ENCODE results near the gene CXADR.
"Not testable (repeated sequence)": the region's sequence is repeated elsewhere in the genome, so short reads cannot be mapped to it uniquely, and the experiment has no call there.

Gene CXADR

DNA sequence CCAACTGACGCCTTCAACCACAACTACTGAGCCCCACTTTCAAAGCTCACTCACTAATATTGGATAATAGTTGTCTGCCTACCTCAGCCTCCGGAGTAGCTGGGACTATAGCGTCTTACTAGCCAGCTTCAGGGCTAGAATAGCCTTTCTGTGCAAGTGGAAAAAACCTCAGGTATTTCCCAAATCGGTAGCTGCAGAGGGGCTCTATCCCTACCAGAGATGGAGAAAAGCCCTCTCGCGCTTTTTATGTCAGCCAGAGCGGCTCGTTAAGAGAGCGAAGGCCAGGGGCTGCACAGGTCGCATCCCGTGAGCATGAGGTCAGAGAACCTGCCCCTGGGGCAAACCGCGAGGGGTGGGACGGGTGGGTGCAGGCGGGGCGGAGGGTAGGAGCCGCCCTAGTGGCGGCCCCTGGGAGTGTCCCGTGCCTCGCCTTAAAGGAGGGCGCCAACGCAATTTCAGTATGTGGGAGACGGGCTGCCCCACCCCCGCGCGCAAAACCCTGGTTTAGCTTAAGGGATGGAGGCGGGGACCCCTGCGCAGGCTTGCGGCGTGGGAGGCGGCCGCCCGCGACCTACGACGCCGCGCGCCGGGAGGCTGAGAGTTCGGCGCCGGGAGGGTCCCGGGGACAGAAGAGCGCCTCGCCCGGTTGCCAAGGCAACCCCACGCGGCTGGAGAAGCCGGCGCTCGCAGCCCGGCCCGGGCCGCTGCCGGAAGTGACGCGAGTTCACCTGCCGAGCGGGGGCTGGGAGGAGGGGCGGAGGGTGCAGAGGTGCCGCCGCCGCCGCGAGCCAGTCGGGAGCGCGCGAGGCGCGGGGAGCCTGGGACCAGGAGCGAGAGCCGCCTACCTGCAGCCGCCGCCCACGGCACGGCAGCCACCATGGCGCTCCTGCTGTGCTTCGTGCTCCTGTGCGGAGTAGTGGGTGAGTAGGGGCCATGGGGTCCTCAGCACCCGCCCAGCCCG, at the start of gene CXADR:
Gene CXADR, plus strand, starts transcription at position 791 of the 961 bp plus-strand sequence. Its CDS starts 87 bp downstream, at position 878.
- DNase-seq (ENCODE audit: low read depth), result peak; percentile 36

DNA sequence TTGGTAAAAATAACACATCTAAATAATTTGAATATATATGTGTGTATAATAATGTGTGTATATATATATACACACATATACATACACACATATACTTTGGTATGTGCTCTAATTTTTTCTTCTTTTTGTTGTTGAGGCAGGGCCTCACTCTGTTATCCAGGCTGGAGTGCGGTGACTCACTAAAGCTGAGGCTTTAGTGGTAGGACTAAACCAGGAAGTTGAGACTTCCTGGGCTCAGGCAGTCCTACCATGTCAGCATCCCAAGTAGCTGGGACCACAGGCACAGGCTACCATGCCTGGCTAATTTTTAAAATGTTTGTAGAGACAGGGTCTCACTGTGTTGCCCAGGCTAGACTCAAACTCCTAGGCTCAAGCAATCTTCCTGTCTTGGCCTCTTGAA, 46.7 kb upstream of the CXADR start:
- DNase-seq (ENCODE audit: low read depth), result no peak

DNA sequence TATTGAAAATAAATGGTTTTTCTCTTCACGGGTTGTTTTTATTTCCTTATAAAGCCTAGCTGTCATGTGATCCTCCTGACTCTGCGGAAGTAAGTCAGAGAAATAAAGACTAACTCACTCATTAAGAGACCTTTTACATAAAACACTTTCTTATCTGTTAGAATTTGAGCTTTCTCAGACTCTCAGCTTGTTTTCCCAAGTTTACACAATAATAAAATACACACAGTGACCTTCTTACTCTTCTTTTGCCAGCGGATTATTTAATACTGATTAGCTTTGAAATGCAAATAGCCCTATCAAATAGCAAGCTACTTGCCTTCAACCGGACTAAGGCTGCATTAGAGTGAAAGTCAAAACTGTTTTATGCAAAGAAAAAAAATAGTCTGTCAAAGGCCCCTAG, 45.5 kb upstream of the CXADR start:
- DNase-seq (ENCODE audit: low read depth), result no peak

DNA sequence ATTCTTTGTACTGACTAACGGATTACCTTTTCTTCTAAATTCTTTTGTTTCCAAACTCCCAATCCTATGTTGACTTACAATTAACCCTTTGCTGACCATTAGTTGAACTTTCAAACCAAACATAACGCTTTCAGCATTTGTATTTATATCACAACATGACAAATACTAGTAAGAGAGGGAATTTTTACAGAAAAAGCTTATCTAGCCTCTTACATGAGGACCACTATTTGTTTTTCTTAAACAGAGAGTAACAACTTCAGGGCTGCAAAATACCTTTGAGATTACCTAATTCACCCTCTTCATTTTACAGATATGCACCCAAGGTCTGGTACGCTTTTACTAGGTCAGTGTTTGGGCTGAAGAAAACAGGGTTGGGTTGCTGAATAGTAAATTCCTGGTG, 45.0 kb upstream of the CXADR start:
- no peak for DNase-seq (ENCODE audit: low read depth)

DNA sequence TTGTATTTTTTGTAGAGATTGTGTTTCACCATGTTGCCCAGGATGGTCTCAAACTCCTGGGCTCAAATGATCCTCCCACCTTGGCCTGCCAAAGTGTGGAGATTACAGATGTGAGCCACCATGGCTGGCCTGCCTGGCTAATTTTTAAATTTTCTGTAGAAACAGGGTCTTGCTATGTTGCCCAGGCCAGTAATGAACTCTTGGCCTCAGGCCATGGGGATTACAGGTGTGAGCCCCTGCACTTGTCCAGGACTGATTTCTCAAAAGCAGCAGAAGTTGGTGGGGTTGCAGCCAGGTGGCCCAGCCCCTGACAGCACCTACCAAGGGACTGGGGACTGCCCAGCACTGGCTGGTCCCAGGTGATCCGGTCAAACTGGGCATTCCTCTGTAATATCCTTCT, 44.1 kb upstream of the CXADR start:
- no peak for DNase-seq (ENCODE audit: low read depth)

DNA sequence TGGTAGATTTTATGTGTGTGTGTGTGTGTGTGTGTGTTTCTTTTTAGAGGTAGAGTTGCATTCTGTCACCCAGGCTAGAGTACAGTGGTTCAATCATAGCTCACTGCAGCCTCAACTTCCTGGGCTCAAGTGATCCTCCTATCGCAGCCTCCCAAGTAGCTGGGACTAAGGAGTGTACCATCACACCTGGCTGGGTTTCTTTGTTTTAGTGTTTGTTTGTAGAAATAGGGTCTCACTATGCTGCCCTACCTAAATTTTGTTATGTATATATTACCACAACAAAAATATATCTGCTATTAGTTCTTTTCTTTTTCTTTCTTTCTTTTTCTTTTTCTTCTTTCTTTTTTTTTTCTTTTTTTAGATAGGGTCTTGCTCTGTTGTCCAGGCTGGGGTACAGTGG, 43.1 kb upstream of the CXADR start:
- no peak for DNase-seq (ENCODE audit: low read depth)

DNA sequence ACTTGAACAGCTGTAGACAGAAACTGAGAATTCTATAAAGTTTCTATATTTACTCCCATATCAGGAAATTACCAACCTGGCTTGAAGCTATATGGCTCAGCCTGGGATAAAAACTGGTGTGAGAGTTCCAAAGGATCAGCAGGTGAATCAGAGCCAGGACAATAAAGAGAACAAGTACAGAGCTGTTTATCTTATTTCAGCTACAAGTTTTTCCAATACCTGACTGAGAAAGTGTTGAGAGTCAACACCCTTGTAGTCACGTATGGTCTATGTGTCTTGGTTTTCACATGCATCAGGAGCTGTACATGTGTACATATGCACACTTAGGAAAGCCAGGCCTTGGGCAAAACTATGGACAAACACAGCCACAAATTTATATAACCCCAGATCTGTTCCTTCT, 40.7 kb upstream of the CXADR start:
- DNase-seq (ENCODE audit: low read depth), result no peak

DNA sequence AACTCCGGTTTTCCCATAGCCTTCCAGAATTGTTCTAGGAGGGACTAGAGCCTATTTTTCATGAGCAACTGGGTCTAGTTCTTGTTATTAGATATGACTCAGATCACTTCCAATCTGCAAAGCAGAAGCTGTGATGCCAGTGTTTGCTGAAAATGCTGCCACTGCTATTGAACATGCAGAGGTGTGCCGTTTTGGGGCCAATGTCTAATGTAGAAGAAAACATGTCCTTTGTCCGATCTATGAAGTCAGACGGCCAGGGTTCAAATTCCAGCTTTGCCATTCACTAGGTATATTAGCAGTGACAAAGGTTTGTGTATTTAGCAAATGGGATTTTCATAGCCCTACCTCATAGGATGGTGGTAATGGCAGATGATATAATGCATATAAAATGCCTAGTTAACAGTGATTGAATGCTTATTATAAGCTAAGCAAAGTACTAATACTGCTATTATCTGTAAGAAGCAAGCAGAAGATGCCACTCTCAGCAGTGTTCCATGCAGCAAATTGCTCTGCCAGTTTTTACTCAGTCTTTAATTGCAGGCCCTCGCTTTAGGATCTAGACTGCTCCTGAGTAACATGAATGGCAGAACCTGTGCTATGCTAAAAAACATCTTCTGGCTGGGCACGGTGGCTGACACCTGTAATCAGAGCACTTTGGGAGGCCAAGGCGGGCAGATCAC, 40.1 kb upstream of the CXADR start:
- DNase-seq (ENCODE audit: low read depth), result no peak

DNA sequence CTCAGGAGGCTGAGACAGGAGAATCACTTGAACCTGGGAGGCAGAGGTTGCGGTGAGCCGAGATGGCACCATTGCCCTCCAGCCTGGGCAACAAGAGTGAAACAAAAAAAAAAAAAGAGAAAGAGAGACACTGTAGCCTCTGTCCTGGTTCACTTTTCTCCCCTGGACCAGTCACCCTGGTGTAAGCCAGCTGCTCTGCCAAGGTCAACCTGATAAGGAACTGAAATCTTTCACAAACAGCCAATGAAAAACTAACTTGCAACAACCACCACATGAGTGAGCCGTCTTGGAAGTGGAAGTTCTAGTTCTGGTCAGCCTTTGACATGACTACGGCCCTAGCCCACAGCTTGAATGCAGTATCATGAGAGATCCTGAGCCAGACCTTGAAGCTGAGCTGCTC, 36.8 kb upstream of the CXADR start:
- no peak for DNase-seq (ENCODE audit: low read depth)

DNA sequence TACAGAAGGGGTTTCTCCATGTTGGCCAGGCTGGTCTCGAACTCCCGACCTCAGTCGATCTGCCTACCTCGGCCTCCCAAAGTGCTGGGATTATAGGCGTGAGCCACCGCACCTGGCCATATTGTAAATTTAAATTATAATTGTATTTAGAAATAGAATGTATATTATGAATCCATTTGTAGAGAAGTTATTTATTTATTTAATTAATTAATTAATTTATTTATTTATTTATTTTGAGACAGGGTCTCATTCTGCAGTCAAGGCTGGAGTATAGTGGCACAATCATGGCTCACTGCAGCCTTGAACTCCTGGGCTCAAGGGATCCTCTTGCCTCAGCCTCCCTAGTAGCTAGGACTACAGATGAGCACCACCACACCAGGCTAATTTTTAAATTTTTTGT, 34.7 kb upstream of the CXADR start:
- DNase-seq (ENCODE audit: low read depth), result not testable (repeated sequence)

DNA sequence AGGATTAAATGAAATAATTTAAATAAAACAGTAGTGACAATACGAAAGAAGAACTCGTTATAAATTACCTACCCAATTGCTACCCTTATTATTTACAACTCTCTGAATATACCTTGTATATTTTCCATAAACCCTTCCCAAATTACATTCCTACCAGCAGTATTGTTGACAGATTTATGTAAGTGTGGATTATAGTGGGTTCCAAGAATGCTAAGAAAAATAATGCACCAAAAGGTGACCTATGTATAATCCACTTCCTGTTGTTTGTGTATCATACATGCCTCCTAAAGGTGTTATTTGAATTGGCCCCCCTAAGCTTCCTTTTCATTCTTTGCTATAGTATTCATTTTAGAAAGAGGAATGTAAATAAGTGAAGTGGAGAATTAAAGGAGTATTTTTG, 33.2 kb upstream of the CXADR start:
- no peak for DNase-seq (ENCODE audit: low read depth)

DNA sequence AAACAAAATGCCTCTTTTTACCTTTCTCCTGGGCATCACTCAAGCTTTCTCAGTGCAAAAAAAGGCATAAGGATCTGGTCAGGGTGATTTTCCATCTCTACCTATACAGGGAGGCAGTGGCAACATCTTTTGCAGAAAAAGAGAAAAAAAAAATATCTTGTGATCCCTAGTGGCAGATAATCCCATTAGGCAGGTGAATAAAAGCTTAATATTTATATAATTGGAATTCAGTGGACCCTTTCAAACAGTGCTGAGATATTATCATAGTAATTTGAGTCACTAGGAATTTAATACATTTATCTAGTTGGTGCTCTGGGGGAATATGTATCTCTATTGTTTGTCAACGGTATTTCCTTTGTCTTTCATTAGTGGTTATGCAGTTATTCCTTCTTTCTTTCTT, 29.9 kb upstream of the CXADR start:
- no peak for DNase-seq (ENCODE audit: low read depth)

DNA sequence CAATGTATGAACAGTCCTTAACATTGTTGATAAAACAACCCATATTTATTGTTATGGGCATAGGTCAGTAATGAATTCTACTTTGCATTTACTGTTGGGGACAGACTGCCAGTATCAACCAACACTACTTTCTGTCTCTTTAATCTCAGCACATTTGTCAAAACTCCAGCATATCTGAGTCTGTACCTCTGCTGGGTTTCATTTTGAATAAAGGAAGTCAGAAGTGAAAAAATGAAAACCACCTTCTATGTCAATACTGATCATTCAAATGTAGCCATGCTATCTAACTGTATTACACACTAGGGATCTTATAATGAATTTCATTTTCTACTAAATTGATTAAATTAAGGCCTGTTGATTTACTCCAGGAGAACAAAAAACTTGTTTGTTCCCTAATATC, 24.2 kb upstream of the CXADR start:
- DNase-seq (ENCODE audit: low read depth), result no peak

DNA sequence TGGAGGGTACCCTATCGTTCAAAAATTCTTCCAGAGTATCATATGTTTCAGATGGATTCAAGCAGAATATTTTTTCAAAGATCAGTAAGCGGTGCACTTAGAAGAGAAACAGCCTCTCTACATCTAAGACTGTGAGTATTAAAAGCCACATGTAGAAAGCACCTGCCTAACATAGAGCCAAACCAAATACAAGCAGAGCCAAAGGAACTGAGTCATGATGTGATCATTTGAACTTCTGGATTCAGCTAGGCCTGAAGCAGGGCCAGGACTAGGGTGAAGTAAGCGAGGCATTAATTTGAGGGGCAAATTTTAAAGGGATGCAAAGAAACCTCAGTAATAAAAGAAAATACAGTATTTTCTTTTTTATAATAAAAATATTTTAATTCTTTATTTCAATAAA, 23.3 kb upstream of the CXADR start:
- not testable (repeated sequence) for DNase-seq (ENCODE audit: low read depth)

DNA sequence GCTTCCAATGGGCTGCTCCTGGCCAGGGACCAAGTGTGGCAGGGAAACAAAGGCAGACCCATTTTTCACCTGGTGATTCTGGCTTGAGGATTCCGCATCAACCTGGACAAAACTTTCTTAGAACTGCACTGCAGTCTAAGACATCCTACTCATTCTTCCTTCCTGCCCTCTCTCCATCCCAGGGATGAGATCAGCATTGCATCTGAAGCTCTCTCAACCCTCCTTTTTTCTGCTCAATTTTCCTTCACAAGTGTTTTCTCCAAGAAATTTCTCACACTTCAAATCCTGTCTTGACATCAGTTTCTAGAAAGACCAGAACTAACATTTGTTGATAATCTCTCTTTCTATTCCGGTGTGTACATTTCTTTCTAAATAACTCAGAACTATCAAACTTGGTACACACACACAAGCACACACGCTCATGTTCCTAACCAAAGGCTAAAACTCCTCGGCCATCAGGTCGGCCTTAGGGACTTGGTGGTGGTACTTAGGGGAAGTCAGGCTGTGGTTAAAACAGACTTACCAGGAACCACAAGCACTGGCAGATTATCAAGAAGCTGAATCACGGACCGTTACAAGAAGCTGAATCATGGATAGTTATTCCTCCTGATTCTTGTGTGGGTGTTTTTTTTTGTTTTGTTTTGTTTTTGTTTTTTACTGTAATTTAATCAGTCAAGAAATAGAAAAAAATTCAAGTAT, 21.0 kb upstream of the CXADR start:
- no peak for DNase-seq (ENCODE audit: low read depth)

DNA sequence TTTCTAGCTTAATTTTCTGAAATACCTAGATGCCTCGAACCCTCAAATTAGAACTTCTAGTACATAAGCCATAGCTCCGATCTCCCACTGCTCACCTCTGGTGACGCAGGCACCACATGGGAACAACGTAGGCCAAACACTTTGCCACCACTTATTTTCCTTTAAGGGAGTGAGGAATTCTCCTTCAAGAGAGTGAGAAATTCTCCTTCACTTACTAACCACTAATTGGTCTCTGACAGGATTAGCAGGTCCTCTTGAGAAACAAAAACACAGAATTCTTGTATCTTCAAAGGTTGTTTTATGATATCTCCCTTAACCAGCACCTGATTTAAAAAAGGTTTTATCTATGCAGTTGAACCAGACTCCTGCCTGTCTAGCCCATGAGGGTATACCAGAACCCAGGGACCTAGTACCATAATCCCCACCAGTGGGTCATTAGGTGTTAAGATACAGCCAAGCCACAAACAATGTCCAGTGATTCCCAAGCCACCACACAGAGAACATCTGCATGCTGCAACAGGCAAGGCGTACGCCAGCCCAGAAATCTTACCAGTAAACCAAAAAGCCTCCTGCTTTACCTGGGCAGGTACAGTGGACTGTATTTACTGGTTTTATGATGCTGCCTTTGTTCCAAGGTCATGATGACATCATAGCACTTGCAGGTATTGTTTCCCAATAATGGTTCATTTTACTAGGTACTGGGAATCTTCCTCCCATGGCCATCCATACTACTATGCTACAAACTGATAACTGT, 20.3 kb upstream of the CXADR start:
- DNase-seq (ENCODE audit: low read depth), result no peak

DNA sequence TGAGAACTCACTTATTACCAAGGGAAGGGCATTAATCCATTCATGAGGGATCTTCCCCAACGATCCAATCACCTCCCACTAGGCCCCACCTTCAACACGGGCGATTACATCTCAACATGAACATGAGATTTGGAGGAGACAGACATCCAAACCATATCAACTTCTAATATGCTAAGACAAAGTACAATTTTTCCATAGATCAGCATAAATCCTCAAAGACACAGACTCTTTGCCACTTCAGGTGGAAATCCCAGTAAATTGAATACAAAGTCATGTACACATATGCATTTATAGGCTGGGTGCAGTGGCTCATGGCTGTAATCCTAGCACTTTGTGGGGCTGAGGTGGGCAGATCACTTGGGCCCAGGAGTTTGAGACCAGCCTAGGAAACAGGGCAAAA, 18.8 kb upstream of the CXADR start:
- no peak for DNase-seq (ENCODE audit: low read depth)

DNA sequence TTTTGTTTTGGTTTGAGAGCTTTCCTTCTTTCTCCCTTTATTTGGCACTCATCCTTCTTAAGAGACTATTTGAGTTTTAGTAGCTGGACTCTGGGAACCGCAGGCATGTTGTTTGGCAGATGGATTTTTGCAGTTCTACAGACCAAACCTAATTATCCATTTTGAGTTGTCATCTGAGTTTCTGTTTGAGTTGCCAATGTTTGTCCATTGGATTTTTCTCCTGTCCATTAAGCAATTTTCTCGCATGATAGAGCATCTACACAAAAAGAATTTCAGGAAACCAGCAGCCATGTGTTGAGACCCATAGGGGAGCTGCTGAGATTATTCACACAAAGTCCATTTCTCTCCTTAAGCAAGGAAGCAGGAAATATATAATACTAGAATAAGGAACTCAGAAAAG, 17.2 kb upstream of the CXADR start:
- no peak for DNase-seq (ENCODE audit: low read depth)

DNA sequence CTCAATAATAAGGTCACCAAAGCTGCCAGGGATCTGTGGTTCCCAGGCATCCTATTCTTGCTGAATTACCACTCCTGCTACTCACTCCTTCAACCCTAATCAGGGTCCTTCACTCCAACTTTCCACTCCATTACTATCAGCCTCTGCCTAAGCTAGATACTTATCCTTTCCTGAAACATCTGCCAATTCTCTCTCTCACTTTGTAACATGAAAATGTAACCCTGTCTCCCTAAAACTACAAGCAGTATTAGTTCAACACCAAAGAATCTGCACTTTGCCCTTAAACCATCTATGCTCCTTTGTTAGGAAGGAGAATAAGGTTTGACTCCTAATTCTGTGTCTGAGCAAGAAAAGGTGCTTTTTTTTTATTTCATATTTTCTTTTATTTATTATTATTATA, 15.5 kb upstream of the CXADR start:
- DNase-seq (ENCODE audit: low read depth), result no peak

DNA sequence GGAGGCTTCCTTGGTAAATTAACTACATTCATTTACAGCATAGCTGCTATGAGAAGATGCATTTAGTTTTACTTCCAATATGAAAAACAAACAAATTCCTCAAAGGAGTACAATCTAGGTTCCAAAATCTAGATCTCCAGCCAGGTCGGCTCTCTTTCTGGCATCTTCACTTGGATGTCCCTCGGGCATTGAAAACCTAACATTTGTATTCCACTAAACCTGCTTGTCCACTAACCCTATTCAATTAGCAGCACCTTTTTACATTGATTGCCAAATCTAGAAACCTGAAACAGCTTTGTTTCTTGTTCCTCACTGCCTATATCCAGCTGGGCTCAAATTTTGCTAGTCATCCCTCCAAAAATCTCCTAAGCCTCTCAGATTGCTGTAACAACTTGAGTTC, 14.3 kb upstream of the CXADR start:
- DNase-seq (ENCODE audit: low read depth), result no peak

DNA sequence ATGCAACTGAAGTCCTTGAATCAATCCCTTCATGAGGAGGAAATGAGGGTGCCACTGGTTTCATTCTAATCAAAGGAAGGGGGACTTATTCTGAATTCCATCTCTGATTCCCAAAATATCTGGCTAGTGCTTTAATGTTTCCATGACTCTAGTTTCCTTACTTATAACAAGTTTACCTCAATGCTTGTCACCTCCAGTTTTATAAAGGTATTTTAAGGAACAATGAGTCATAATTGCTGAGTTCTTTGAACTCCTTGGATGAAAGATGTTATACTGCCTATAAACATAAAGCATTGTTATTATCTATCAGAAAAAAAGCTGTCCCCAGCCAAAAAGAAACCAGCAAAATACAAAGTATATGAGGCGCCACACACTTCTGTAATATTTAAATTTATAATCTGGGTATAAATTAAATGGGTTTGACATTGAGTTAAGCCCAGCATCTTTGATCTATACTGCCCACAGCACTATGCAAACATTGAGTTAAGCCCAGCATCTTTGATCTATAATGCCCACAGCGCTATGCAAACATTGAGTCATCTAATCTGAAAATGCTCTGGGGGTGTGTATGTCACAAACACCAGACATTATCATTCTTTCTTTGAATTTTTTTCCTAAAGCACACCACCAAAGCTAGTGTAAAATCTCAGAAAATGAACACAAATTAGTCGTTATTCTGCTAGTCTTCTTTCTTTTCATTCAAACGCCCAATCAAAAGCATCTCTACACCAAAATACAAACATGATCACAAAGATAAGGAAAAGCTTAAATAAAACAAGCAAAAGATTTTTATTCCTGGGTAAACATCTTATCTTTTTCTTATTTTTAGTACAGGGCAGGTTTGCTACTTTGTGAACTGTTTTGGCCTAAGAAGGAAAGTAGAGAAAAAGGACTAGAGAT, 11.5 kb upstream of the CXADR start:
- DNase-seq (ENCODE audit: low read depth), result no peak

Measured in activated gamma-delta T cell treated with anti-CD3 and anti-CD28 coated beads, Interleukin-2, amount 50 U/mL, for 16 hours (primary cell).